HG03575 (cell line): Measurements from ENCODE around the gene HAPLN3.

Experiments used
- ATAC-seq: cut with Tn5 transposase; IDR thresholded peaks from one replicate; pipeline ENCODE4 v1.9.1; 2021; ENCODE audit not compliant: unreplicated experiment, insufficient number of reproducible peaks, low FRiP score; ENCODE audit errors: extremely low read depth

Gene HAPLN3

DNA sequence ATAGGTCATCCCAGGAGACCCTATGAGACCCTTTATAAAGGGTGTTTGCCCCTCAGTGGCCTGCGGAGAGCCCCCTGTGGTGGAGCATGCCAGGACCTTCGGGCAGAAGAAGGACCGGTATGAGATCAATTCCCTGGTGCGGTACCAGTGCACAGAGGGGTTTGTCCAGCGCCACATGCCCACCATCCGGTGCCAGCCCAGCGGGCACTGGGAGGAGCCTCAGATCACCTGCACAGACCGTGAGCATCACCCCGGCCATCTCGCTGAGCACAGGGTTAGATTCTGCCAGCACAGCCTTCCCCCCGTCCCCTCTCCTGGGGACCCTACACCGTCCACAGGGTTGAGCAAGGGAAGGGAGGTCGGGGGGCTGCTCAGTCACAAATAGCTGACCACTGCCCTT, 21.6 kb downstream of the HAPLN3 start:
- no peak for ATAC-seq

GRCh38 chr15:88872706-88873105, 22.6 kb downstream of the HAPLN3 start:
- no peak for ATAC-seq

DNA sequence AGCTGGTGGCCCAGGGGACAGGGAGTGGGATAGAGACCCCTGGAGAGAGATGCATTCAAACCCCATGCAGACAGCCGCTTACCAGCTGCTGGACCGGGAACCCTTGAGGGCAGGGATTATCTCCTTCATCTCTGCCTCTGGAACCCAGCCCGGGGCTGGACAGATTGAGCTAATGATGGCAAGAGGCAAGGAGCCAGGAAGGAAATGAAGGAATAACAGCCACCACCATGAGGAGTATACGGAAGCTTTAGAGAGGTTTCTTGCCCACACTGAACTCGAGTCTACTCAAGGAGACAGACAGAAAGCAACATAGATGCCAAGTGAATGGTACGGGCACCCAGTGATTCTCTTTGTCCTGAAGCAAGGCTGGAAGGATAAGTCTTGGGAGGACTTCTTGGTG, 23.2 kb downstream of the HAPLN3 start:
- ATAC-seq: no peak

GRCh38 chr15:88871313-88871712, 24.0 kb downstream of the HAPLN3 start:
- ATAC-seq: no peak

DNA sequence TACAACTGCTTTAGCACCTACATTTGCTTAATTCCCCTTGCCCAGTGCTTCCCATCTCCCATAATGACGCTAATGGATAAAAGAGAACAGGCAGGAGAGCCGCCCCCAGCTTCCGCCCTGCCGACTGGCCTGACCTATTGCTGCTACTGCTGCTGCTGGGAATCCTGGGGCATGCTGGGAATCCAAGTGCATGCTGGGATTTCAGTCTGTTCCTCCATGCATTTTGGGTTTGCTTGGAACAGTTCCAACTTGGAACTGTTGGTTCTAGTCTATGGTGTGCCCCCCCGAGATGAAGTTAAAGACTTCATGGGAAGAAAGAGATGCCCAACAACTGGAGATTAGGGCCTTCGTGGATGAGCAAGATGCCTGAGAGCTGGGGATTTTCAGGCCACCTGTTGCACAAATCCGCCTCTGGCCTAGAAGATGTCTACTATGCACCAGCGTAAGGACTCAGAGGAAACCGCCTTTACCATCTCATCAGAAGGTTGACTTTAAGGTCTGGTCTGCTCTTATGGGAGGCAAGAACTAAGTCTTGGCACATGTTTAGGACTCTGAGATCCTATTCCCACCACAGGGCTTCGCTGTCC, 29.0 kb downstream of the HAPLN3 start:
- no peak for ATAC-seq

DNA sequence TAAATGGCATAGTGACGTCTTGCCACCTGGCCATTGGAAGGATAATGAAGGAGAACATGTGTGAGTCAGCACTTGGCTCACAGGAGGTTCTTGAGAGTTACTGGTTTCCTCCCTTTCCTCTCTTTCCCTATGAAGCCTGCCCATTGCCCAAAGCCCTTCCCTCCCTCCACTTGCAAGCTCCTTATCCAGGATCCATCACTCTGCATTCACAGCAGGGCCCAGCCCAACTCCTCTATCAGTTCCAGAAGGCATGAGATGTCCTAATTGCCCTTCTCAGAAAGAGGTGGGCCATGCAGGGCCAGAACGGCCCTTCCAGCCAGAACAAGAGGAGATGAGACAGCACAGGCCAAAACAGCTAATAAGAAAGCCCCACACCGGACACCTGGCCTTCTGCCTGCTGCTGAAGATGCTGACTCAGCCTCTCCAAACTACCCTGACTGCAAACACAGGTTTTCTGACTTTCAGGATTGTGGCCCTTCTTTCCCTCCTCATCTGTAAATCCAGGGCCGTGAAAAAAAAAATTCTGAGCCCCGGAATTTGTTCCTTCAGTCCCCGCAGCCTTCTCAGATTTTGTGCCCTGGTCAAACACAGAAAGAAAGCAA, 29.7 kb downstream of the HAPLN3 start:
- ATAC-seq: no peak

DNA sequence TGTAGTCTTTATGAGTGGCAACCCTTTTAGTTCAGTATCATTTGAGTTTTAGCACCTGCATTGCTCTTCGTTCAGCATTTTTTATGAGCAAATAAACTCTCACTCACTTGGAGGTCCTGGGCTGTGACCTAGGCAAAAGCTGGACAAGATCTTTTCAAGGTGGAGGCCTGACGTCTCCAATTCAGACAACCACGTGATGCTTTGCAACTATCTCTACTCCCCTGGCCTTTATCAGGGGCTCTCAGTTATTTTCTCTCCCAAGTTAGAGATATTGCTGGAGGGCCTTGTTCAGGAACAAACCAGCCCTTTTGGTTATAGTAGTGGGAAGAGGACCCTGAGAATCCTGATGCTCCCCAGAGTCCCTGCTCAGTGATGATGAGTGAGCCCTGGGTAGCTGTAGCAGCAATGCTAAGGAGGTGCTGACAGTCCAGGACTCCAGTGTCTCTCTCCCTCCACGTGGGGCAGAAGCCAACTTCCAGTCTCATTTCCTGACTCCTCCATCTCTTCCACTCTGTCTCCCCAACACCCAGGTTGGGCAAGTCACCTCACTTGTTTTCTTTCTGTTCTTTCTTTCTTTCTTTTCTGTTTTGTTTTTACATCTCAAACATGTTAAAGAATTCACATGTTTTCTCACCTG, 30.4 kb downstream of the HAPLN3 start:
- ATAC-seq: no peak

DNA sequence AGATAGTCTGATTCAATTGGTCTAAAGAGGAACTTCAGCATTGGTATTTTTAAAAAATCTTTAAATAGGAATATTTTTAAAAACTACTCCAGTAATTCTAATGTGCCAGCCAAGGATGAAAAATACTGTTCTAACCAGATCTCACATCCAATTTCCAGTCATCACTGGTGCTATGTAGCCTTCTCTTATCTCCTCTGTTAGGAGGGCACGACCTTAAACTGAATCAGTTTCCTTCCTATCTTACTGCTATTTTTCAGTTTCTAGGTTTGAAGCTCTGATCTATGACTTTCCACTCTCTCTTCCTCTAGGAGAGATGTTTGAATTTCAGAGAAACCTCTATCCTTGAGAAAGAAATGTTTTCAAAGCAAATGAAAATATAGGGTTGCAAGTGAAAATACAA, 31.9 kb downstream of the HAPLN3 start:
- no peak for ATAC-seq

GRCh38 chr15:88860212-88860611, 35.1 kb downstream of the HAPLN3 start:
- no peak for ATAC-seq

DNA sequence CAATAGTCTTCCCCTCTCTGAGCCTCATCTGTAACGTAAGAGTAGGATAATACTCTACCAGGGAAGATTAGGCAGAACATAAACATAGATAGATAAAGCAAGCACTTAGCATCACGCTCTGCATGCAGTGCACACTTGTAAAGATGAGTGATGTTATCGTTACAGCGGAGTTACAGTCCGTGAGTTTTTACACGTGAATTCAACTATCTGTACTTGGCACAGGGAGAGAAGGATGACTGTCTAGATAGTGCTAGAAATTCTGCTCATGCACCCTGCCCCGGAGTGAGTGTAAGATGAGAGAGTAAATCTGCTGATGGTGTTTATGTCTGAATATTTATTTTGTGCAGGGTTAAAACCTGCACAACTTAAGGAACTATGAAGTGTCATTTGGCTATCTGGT, 35.8 kb downstream of the HAPLN3 start:
- no peak for ATAC-seq

DNA sequence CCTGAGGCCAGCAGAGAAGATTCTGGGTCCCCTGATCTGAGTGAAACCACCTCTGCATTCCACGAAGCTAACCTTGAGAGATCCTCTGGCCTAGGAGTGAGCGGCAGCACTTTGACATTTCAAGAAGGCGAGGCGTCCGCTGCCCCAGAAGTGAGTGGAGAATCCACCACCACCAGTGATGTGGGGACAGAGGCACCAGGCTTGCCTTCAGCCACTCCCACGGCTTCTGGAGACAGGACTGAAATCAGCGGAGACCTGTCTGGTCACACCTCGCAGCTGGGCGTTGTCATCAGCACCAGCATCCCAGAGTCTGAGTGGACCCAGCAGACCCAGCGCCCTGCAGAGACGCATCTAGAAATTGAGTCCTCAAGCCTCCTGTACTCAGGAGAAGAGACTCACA, 36.4 kb downstream of the HAPLN3 start:
- ATAC-seq: no peak

- ATAC-seq: no peak
These were observed 42.9 kb downstream of the HAPLN3 start for GRCh38 chr15:88852476-88852875.

DNA sequence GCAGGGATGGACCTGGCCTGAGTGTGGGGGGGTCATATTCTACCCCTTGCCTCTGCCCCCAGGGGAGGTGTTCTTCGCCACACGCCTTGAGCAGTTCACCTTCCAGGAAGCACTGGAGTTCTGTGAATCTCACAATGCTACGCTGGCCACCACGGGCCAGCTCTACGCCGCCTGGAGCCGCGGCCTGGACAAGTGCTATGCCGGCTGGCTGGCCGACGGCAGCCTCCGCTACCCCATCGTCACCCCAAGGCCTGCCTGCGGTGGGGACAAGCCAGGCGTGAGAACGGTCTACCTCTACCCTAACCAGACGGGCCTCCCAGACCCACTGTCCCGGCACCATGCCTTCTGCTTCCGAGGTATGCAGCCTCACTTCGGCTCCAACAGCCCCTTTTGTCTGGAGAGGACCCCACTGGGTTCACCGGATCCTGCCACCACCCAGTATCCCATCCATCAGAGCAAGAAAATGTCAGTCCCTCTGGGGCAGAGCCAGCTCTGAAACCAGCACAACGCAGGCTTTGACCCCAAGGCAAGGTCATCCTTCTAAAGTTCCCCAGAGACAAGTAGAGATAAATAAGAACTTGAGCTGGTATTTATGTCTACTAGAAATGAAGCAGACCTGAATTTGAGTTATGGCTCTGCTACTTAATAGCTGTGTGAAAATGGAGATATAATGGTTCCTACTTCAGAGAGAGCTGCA, 45.8 kb downstream of the HAPLN3 start:
- ATAC-seq: no peak

GRCh38 chr15:88848203-88848602, 47.1 kb downstream of the HAPLN3 start:
- ATAC-seq: no peak

GRCh38 chr15:88847144-88847543, 48.2 kb downstream of the HAPLN3 start:
- ATAC-seq: no peak

DNA sequence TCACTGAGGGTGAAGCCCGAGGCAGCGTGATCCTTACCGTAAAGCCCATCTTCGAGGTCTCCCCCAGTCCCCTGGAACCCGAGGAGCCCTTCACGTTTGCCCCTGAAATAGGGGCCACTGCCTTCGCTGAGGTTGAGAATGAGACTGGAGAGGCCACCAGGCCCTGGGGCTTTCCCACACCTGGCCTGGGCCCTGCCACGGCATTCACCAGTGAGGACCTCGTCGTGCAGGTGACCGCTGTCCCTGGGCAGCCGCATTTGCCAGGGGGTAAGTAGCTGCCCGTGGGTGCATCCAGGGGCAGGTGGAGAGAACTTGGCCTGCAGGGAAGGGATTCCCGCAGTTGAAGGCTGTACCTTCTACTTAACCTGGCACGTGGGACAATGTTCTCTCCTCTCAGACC, 49.7 kb downstream of the HAPLN3 start:
- ATAC-seq: no peak

DNA sequence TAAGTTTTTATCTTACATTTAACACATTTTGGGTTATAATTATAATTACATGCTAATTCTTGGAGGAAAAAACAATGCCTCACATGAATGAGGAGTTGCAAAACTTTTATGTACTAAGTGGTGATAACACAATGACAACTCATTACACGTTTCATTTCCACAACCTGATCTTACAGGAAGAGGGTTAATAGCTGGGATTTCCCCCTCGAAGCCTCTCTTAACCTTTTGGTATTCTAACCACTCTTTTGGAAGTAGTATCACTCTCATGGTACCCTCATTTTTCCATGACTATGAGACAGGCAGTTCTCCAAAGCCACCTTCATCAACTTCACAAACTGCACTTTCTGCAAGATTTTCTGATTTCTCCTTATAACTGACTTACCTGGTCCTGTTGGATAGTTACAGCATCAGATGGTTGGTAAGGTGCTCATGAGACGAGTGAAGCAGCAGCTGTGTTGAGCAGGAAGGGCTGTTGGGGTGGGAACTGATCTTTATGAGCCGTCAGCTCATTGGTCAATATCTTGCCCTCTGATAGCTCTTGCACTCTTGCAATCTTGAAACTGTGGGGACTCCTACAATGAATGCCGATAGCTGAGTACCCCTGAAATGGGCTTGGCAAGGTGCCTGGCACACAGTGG, 50.5 kb downstream of the HAPLN3 start:
- ATAC-seq: no peak

DNA sequence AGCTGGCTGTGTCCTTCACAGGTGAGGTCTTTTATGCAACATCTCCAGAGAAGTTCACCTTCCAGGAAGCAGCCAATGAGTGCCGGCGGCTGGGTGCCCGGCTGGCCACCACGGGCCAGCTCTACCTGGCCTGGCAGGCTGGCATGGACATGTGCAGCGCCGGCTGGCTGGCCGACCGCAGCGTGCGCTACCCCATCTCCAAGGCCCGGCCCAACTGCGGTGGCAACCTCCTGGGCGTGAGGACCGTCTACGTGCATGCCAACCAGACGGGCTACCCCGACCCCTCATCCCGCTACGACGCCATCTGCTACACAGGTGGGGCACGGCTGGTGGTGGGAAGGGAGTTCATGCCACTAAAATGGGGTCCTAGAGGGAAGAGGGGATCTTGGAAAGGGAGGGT, 52.0 kb downstream of the HAPLN3 start:
- no peak for ATAC-seq

DNA sequence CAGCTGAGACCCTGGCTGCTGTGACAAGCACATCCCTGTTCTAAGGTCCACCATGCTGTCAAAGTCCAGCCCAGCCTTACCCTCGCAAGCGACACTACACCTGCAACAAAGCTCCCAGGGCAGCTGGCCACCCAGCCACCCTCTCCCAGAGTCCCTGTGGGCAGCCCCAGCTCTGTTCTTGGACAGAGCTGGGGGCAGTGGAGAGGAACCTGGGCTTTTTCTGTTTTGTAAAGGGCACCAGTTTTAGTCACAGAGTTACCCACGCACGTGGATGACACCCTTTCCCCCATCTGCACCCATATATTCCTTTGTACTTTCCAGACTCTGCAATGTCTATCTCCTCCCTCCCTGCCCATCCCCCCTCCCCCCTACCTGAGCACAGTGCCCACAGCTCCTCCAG, 53.2 kb downstream of the HAPLN3 start:
- ATAC-seq: no peak

DNA sequence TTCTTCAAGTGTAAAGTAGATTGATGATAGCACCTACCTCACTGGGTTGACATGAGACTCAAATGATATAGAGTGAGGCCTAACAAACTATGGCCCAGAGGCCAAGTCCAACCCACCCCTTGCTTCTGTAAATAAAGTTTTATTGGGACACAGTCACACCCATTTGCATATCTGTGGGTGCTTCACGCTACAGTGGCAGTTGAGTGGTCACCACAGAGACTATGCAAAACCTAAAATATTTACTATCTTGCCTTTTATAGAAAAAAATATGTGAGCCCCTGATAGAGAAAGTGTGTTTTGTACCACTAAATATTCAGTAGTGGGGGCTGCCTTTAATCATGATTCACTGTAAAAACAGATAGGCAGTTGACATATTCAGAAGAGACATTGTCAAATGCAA, 54.1 kb downstream of the HAPLN3 start:
- no peak for ATAC-seq
